Natural killer cell (primary cell): ENCODE results near the gene ARHGAP42. TPM values are rescaled to one million over a fixed set of nuclear protein-coding genes. Genes with fewer than 3 reads are reported as not detected.

ENCODE experiments used
- ATAC-seq, 3 donors: fragments of 150-1000 bp in 2 of 3; fragments of 200-7000 bp in 1 of 3; cut with Tn5 transposase; 1 replicate in 1 of 3; 2 replicates in 2 of 3; pipeline ENCODE4 v1.10.0; 2021; ENCODE audit warnings: mild to moderate bottlenecking in 2 of 3, moderate library complexity in 2 of 3
- DNase-seq, 2 donors: peaks; one replicate each; pipeline versions ENCODE4 v3.0.0 to v3.0.0-alpha.2; 2013 to 2021; ENCODE audit warnings: mixed read lengths in 1 of 2
- H3K27ac ChIP-seq: one replicate; pipeline ENCODE4 v1.5.1; 2013; ENCODE audit warnings: mild to moderate bottlenecking, low read length
- H3K27me3 ChIP-seq: one replicate; pipeline ENCODE4 v1.6.1; 2013; ENCODE audit warnings: low read length; ENCODE audit not compliant: control insufficient read depth, insufficient read depth
- H3K36me3 ChIP-seq: one replicate; pipeline ENCODE4 v1.6.1; 2013; ENCODE audit warnings: low read length; ENCODE audit not compliant: control insufficient read depth, insufficient read depth
- H3K4me1 ChIP-seq: one replicate; pipeline ENCODE4 v1.6.1; 2013; ENCODE audit warnings: low read length; ENCODE audit not compliant: control insufficient read depth, insufficient read depth
- H3K4me3 ChIP-seq: one replicate; pipeline ENCODE4 v1.5.1; 2013; ENCODE audit warnings: low read length
- H3K9me3 ChIP-seq: one replicate; pipeline ENCODE4 v1.6.1; 2013; ENCODE audit warnings: low read length; ENCODE audit not compliant: control insufficient read depth, insufficient read depth
- H3K27ac Mint-ChIP-seq, 2 donors: one replicate each; pipeline ENCODE4 v1.8.0; 2022; ENCODE audit warnings: mild to moderate bottlenecking in 2 of 2, mixed read lengths in 2 of 2, moderate library complexity in 1 of 2
- H3K27me3 Mint-ChIP-seq, 2 donors: one replicate each; pipeline ENCODE4 v1.8.0; 2022; ENCODE audit warnings: low read depth in 2 of 2, mixed read lengths in 2 of 2
- H3K36me3 Mint-ChIP-seq: one replicate; pipeline ENCODE4 v1.8.0; 2022; ENCODE audit warnings: mixed read lengths
- H3K4me1 Mint-ChIP-seq, 2 donors: one replicate each; pipeline ENCODE4 v1.8.0; 2022; ENCODE audit warnings: mixed read lengths in 2 of 2
- H3K4me3 Mint-ChIP-seq: one replicate; pipeline ENCODE4 v1.8.0; 2022; ENCODE audit warnings: mild to moderate bottlenecking, moderate library complexity, mixed read lengths
- H3K9me3 Mint-ChIP-seq, 2 donors: one replicate each; pipeline ENCODE4 v1.8.0; 2022; ENCODE audit warnings: mixed read lengths in 2 of 2
- CTCF ChIP-seq: fragments of 200-600 bp; IDR thresholded peaks from one replicate; pipeline ENCODE4 v1.8.0; 2022; ENCODE audit warnings: antibody characterized with exemption
- WGBS: methylation state at CpG from one replicate; pipeline ENCODE4 v1.1.7; 2013; ENCODE audit warnings: missing lambda C conversion rate; ENCODE audit not compliant: insufficient coverage; 5-methylcytosine and 5-hydroxymethylcytosine counted together
- intact Hi-C: fragments of 100-400 bp; cut with micrococcal nuclease; formaldehyde crosslinking; loops from one replicate; pipeline ENCODE4 v1.14.2; 2022
- total RNA-seq, 4 donors: library from RNA; stranded (reverse); fragments of 120-200 nt in 1 of 4; gene quantifications; one replicate each; pipeline versions ENCODE4 v1.2.3 to v1.2.4, GENCODE V29; 2013 to 2022

The ARHGAP42 gene
- total RNA-seq, 3 donors from 2014 or later (not counting 1 experiment from before 2014, with no cell fraction given), result 6.0 to 7.6 (median 6.4) TPM

GRCh38 chr11:100990931-100991330, 303.8 kb downstream of the ARHGAP42 start:
- Mint-ChIP-seq H3K4me3 (no peak overlapping the region), H3K9me3 (no peaks in the 10 kb centered on the region), H3K27ac (no peak overlapping the region), H3K27me3 (no peaks in the 10 kb centered on the region), H3K36me3 (no peaks in the 10 kb centered on the region), H3K4me1 (no peaks in the 10 kb centered on the region)
- no peaks in the 10 kb centered on the region for H3K36me3 ChIP-seq
- H3K4me3 ChIP-seq, result no peak overlapping the region
- ATAC-seq (no peak), DNase-seq (no peak)
- H3K4me1 ChIP-seq, result no peaks in the 10 kb centered on the region
- 100% methylated on average over 1 of the region's 1 CpG for WGBS
- no peaks in the 10 kb centered on the region for H3K27me3 ChIP-seq
- intact Hi-C loops, result no loop called here
- H3K9me3 ChIP-seq, result no peaks in the 10 kb centered on the region
- no peak for TF ChIP-seq CTCF
- H3K27ac ChIP-seq, result no peak overlapping the region

GRCh38 chr11:100991541-100991940, 304.5 kb downstream of the ARHGAP42 start:
- no peak for TF ChIP-seq CTCF
- no peak overlapping the region for H3K27ac ChIP-seq
- Mint-ChIP-seq H3K27ac (no peak overlapping the region), H3K4me1 (no peaks in the 10 kb centered on the region), H3K36me3 (no peaks in the 10 kb centered on the region), H3K9me3 (no peaks in the 10 kb centered on the region), H3K4me3 (no peak overlapping the region), H3K27me3 (no peaks in the 10 kb centered on the region)
- no peak overlapping the region for H3K4me3 ChIP-seq
- H3K9me3 ChIP-seq, result no peaks in the 10 kb centered on the region
- intact Hi-C loops, result no loop called here
- H3K36me3 ChIP-seq, result no peaks in the 10 kb centered on the region
- no peaks in the 10 kb centered on the region for H3K27me3 ChIP-seq
- H3K4me1 ChIP-seq, result no peaks in the 10 kb centered on the region
- DNase-seq, result no peak
- ATAC-seq, result no peak
- WGBS, result 49% methylated on average over 2 of the region's 2 CpGs

GRCh38 chr11:100994966-100995365, 307.9 kb downstream of the ARHGAP42 start:
- 100% methylated on average over 1 of the region's 2 CpGs for WGBS
- TF ChIP-seq CTCF, result no peak
- no peaks in the 10 kb centered on the region for H3K36me3 Mint-ChIP-seq
- ATAC-seq, result no peak
- no peak for DNase-seq
- no peaks in the 10 kb centered on the region for H3K4me1 Mint-ChIP-seq
- no peak overlapping the region for H3K27ac Mint-ChIP-seq
- no peaks in the 10 kb centered on the region for H3K27me3 Mint-ChIP-seq
- Histone ChIP-seq H3K9me3 (no peaks in the 10 kb centered on the region), H3K4me1 (no peaks in the 10 kb centered on the region), H3K36me3 (no peaks in the 10 kb centered on the region), H3K27ac (no peak overlapping the region), H3K4me3 (no peak overlapping the region), H3K27me3 (no peaks in the 10 kb centered on the region)
- H3K9me3 Mint-ChIP-seq, result peaks cover 3 to 4% of the 10 kb centered on the region in 2 donors
- intact Hi-C loops, result no loop called here
- H3K4me3 Mint-ChIP-seq, result no peak overlapping the region

- DNase-seq, result no peak
- WGBS, result 84% methylated on average over 1 of the region's 1 CpG
Observed at GRCh38 chr11:100999756-101000155, 312.7 kb downstream of the ARHGAP42 start.

More at GRCh38 chr11:100999756-101000155, 312.7 kb downstream of the ARHGAP42 start:
- Histone ChIP-seq H3K4me3 (no peak overlapping the region), H3K4me1 (no peaks in the 10 kb centered on the region), H3K27ac (no peak overlapping the region), H3K27me3 (no peaks in the 10 kb centered on the region), H3K9me3 (no peaks in the 10 kb centered on the region), H3K36me3 (no peaks in the 10 kb centered on the region)
- no peak for TF ChIP-seq CTCF
- intact Hi-C loops, result no loop called here
- Mint-ChIP-seq H3K4me3 (no peak overlapping the region), H3K36me3 (no peaks in the 10 kb centered on the region), H3K27ac (no peak overlapping the region), H3K4me1 (no peaks in the 10 kb centered on the region), H3K9me3 (peaks cover 3 to 4% of the 10 kb centered on the region in 2 donors), H3K27me3 (no peaks in the 10 kb centered on the region)
- ATAC-seq, result no peak
